ENCODE measurements around the gene HYOU1. TPM values are rescaled to one million over a fixed set of nuclear protein-coding genes. Genes with fewer than 3 reads are reported as not detected.

HYOU1 gene
- total and polyA plus RNA-seq, 7 donors, result 6.0 to 106 (median 26.8) TPM

DNA sequence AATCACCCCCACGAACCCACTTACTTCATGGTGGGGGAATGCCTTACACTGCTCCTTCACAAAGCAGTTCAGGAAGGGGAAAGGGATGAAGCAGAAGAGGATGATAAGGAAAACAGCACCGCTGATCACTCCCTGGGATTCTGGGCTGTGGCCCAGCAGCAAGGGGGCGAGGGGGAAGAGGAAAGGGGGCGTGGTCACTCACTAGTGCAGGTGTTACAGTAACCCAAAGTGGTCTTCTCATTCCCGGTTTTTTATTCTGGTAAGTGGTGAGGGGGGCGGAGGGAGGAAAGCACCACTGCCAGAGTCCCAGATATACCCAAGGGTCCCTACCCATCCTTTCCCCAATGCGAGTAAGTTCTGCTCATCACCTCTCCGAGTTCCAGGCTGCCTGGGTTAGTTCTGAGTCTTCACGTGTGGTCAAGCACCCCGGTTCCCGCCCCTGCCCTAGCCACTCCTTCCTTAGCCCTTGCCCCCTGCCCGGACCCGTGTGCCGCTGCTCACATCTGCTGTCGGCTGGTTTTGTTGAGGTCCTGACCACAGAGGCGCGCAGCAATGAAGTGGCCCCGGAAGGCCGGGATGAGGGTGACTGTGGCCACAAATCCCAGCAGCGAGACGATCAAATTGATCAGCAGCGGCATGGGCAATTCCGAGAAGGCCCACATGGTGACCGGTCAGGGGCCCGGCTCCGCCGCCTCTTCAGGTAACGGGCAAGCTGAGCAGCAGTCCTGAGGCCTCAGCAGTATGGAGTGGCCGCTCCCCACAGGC is 44.2 kb upstream of the HYOU1 start:
- peak overlapping the region; percentile 84 to 92 (median 90) for H3K27ac ChIP-seq
- no peaks in the 10 kb centered on the region for H3K27me3 ChIP-seq
- intact Hi-C loops (cut with DNase I), result loop anchor here (5.0 kb wide), 1 partner anchor 106 kb away; the partner anchor contains the start of gene CBL
- WGBS, 2 donors, result 0 to 2% methylated on average over 29 of the region's 29 CpGs
- no peaks in the 10 kb centered on the region for H3K9me3 ChIP-seq
- H3K36me3 ChIP-seq, result peaks cover 7 to 24% (median 9%) of the 10 kb centered on the region in 4 donors
- H3K4me3 ChIP-seq, result peak overlapping the region; percentile 77 to 82 (median 78)
- TF ChIP-seq POLR2A (IDR thresholded peaks at IDR 0.05), result no peak
- TF ChIP-seq EP300 (IDR thresholded peaks at IDR 0.05), result no peak
- no peak for TF ChIP-seq POLR2AphosphoS5 (IDR thresholded peaks at IDR 0.05)
- TF ChIP-seq, protein P1, sequence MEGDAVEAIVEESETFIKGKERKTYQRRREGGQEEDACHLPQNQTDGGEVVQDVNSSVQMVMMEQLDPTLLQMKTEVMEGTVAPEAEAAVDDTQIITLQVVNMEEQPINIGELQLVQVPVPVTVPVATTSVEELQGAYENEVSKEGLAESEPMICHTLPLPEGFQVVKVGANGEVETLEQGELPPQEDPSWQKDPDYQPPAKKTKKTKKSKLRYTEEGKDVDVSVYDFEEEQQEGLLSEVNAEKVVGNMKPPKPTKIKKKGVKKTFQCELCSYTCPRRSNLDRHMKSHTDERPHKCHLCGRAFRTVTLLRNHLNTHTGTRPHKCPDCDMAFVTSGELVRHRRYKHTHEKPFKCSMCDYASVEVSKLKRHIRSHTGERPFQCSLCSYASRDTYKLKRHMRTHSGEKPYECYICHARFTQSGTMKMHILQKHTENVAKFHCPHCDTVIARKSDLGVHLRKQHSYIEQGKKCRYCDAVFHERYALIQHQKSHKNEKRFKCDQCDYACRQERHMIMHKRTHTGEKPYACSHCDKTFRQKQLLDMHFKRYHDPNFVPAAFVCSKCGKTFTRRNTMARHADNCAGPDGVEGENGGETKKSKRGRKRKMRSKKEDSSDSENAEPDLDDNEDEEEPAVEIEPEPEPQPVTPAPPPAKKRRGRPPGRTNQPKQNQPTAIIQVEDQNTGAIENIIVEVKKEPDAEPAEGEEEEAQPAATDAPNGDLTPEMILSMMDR (IDR thresholded peaks at IDR 0.05), result peak in 2 of 4 experiments; percentile 14 to 33
- peaks cover 0 to 29% (median 26%) of the 10 kb centered on the region in 4 donors for H3K4me1 ChIP-seq
- DNase-seq, result no peak

DNA sequence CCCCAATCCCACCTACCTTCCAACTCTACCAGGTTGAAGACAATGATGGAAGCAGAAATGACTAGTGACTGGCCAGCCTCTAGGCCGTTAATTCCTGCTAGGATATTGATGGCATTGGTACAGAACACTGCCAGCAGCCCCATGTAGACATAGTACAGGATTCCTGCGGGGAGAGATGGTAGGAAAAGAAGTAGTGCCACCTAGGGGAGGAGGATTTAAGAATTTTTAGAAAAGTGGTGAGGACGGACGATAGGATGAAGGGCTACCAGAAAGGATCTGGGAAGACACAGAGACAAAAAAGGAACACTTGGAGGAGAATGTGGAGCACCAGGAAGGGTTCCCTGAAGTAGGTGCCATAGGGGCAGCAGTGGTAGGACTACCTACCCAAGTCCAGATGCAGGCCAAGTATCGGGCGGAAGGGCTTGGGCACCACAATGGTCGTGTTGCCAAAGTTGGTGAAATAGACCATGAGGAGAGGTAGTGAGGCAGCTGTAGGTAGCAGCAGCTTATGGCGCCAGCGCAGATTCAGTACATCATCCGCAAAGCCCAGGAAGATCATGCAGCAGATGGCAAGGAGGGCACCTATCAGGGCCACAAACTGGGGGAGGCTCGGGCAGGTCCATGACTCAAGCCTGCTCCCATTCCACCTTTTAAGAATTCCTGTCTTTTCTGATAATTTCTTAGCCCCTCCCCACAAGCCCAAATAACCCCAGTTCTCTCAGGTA is 43.4 kb upstream of the HYOU1 start:
- peaks cover 7 to 24% (median 9%) of the 10 kb centered on the region in 4 donors for H3K36me3 ChIP-seq
- 45 to 54% methylated on average over 11 of the region's 11 CpGs for WGBS, 2 donors
- H3K4me3 ChIP-seq, result peak overlapping the region in 3 of 4 donors; percentile 78 to 82 (median 79)
- TF ChIP-seq EP300 (IDR thresholded peaks at IDR 0.05) (no peak), POLR2AphosphoS5 (IDR thresholded peaks at IDR 0.05) (no peak), POLR2A (IDR thresholded peaks at IDR 0.05) (no peak)
- TF ChIP-seq, protein P1 (IDR thresholded peaks at IDR 0.05), result no peak
- peak overlapping the region in 1 of 4 donors; percentile 84 for H3K27ac ChIP-seq
- peaks cover 0 to 31% (median 28%) of the 10 kb centered on the region in 4 donors for H3K4me1 ChIP-seq
- DNase-seq, result no peak
- H3K9me3 ChIP-seq, result no peaks in the 10 kb centered on the region
- H3K27me3 ChIP-seq, result no peaks in the 10 kb centered on the region
- intact Hi-C loops (cut with DNase I), result loop anchor here (5.0 kb wide), 1 partner anchor 107 kb away; the partner anchor contains the start of gene CBL

DNA sequence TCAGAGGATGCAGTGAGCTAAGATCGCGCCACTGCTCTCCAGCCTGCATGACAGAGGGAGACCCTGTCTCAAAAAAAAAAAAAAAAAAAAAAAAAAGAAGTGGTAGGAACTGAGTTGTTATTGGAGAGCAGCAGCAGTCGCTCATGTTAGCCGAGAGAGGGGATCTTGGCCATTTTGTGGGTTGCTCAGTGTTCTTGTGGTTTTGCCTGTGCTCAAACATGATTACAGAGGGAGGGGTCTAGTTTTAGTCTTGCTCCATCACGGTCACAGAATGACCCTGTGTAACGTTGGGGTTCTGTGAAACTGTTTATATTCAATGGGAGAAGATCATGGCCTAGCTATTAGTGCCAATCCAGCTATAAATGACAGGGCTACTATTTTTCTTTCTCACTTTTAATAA is 42.7 kb upstream of the HYOU1 start:
- Histone ChIP-seq H3K27ac (no peak overlapping the region), H3K4me1 (peaks cover 0 to 36% (median 28%) of the 10 kb centered on the region in 4 donors), H3K36me3 (peaks cover 7 to 24% (median 9%) of the 10 kb centered on the region in 4 donors), H3K9me3 (no peaks in the 10 kb centered on the region), H3K27me3 (no peaks in the 10 kb centered on the region), H3K4me3 (no peak overlapping the region)
- WGBS, 2 donors, result 70 to 73% methylated on average over 6 of the region's 6 CpGs
- DNase-seq, result no peak
- intact Hi-C loops (cut with DNase I), result loop anchor here (5.0 kb wide), 2 partner anchors 82 to 108 kb away; partner anchors contain the start of genes CBL, RPS25 and TRAPPC4
- TF ChIP-seq POLR2A (IDR thresholded peaks at IDR 0.05), result no peak

DNA sequence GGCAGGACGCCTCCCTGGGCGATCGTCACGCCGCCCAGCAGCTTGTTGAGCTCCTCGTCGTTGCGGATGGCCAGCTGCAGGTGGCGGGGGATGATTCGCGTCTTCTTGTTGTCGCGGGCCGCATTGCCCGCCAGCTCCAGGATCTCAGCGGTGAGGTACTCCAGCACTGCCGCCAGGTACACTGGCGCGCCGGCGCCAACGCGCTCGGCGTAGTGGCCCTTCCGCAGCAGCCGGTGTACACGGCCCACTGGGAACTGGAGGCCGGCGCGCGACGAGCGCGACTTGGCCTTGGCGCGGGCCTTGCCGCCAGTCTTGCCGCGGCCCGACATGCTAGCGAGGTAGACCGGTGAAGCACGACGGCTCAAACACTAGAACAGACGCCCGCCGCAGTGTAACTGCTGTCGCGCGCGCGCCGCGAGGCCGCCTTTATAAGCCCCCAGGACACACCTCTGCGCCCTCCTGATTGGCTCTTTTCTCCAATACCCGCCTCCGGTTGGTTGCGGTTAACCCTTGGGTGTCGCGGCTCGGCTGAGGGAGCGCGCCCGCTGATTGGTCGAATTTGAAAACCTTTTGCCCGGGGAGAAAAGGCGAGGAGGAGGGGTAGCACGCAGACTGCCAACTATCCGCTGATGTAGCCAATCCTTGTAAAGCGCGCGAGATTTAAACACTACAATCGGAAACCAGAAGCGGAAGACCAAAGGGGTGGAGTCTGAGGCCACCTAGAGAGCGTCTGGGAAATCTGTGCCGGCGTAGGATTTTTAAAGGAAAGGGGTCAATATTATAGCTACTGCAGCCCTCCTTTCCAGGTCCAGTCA is 38.3 kb upstream of the HYOU1 start:
- intact Hi-C loops (cut with DNase I), result loop anchor here (2.0 to 5.0 kb wide), 3 partner anchors 78 to 222 kb away; partner anchors contain the start of genes MCAM, RPS25 and TRAPPC4
- Histone ChIP-seq H3K36me3 (peaks cover 8 to 26% (median 11%) of the 10 kb centered on the region in 4 donors), H3K27me3 (no peaks in the 10 kb centered on the region), H3K27ac (peak overlapping the region; percentile 97 to 99 (median 98)), H3K4me3 (peak overlapping the region; percentile 71 to 96 (median 86)), H3K9me3 (no peaks in the 10 kb centered on the region), H3K4me1 (peaks cover 0 to 40% (median 25%) of the 10 kb centered on the region in 4 donors)
- peak; percentile 100 for DNase-seq
- TF ChIP-seq POLR2AphosphoS5 (IDR thresholded peaks at IDR 0.05) (peak; percentile 99 to 100 (median 99)), EP300 (IDR thresholded peaks at IDR 0.05) (no peak), POLR2A (IDR thresholded peaks at IDR 0.05) (peak; percentile 94 to 97)
- TF ChIP-seq, protein P1 (IDR thresholded peaks at IDR 0.05), result peak in 2 of 4 experiments; percentile 4 to 36
- 0% methylated on average over 79 of the region's 79 CpGs for WGBS, 2 donors

Data from sigmoid colon (tissue), 7 donors.